ENCODE measurements around the gene CHST3.
"Not testable (repeated sequence)": the region's sequence is repeated elsewhere in the genome, so short reads cannot be mapped to it uniquely, and the experiment has no call there.

Gene CHST3

GRCh38 chr10:72013202-72013945 lies 49.2 kb downstream of the CHST3 start:
- DNase-seq: no peak

GRCh38 chr10:72014197-72014596 lies 50.0 kb downstream of the CHST3 start:
- no peak for DNase-seq

GRCh38 chr10:72014785-72015480 lies 50.7 kb downstream of the CHST3 start:
- no peak for DNase-seq

- no peak for DNase-seq
These were observed 51.6 kb downstream of the CHST3 start for GRCh38 chr10:72015841-72016240.

- no peak for DNase-seq
These were observed 52.6 kb downstream of the CHST3 start for GRCh38 chr10:72016608-72017300.

GRCh38 chr10:72019085-72019876 lies 55.1 kb downstream of the CHST3 start:
- DNase-seq: no peak

- no peak for DNase-seq
These were observed 57.0 kb downstream of the CHST3 start for GRCh38 chr10:72020914-72021809.

- DNase-seq: no peak
These were observed 58.0 kb downstream of the CHST3 start for GRCh38 chr10:72022228-72022627.

GRCh38 chr10:72024596-72024995 lies 60.4 kb downstream of the CHST3 start:
- no peak for DNase-seq

GRCh38 chr10:72025400-72025799 lies 61.2 kb downstream of the CHST3 start:
- DNase-seq: no peak

- DNase-seq: no peak
These were observed 61.6 kb downstream of the CHST3 start for GRCh38 chr10:72025832-72026231.

GRCh38 chr10:72026278-72027111 lies 62.3 kb downstream of the CHST3 start:
- no peak for DNase-seq

GRCh38 chr10:72027498-72027897 lies 63.3 kb downstream of the CHST3 start:
- no peak for DNase-seq

GRCh38 chr10:72029414-72029813 lies 65.2 kb downstream of the CHST3 start:
- DNase-seq: no peak

GRCh38 chr10:72030762-72031543 lies 66.8 kb downstream of the CHST3 start:
- DNase-seq: no peak

GRCh38 chr10:72031706-72032105 lies 67.5 kb downstream of the CHST3 start:
- no peak for DNase-seq

- DNase-seq: not testable (repeated sequence)
These were observed 68.4 kb downstream of the CHST3 start for GRCh38 chr10:72032409-72033162.

GRCh38 chr10:72034040-72034499 lies 69.9 kb downstream of the CHST3 start:
- DNase-seq: no peak

GRCh38 chr10:72034761-72035160 lies 70.6 kb downstream of the CHST3 start:
- DNase-seq: no peak

Measured in T-helper 9 cell (primary cell).